Thymus (tissue), 11 donors: Measurements from ENCODE around the gene ZSWIM4. TPM values are rescaled to one million over a fixed set of nuclear protein-coding genes. Genes with fewer than 3 reads are reported as not detected.

Source experiments
- DNase-seq, 9 donors: peaks; one replicate each; pipeline ENCODE4 v3.0.0-alpha.2; 2013; ENCODE audit warnings: low spot score in 9 of 9, low read depth in 6 of 9, missing footprints in 1 of 9
- H3K27ac ChIP-seq, 2 donors: one replicate each; pipeline ENCODE4 v1.5.1; 2013; ENCODE audit warnings: control low read depth in 1 of 2, low read depth in 1 of 2, low read length in 1 of 2, mild to moderate bottlenecking in 1 of 2, moderate library complexity in 1 of 2
- H3K27me3 ChIP-seq, 2 donors: one replicate each; pipeline ENCODE4 v1.5.1; 2013; ENCODE audit warnings: low read length in 1 of 2; ENCODE audit not compliant: control insufficient read depth in 2 of 2, insufficient read depth in 1 of 2
- H3K36me3 ChIP-seq, 2 donors: one replicate each; pipeline ENCODE4 v1.5.1; 2013; ENCODE audit warnings: low read length in 1 of 2, mild to moderate bottlenecking in 1 of 2, moderate library complexity in 1 of 2; ENCODE audit not compliant: control insufficient read depth in 2 of 2, insufficient read depth in 2 of 2
- H3K4me1 ChIP-seq, 2 donors: one replicate each; pipeline ENCODE4 v1.5.1; 2013; ENCODE audit warnings: low read length in 2 of 2; ENCODE audit not compliant: control insufficient read depth in 2 of 2, insufficient read depth in 2 of 2
- H3K4me3 ChIP-seq, 2 donors: one replicate each; pipeline ENCODE4 v1.5.1; 2013; ENCODE audit warnings: low read length in 2 of 2, control low read depth in 1 of 2, mild to moderate bottlenecking in 1 of 2
- H3K9me3 ChIP-seq, 2 donors: one replicate each; pipeline ENCODE4 v1.5.1; 2013; ENCODE audit warnings: low read length in 1 of 2, mild to moderate bottlenecking in 1 of 2; ENCODE audit not compliant: control insufficient read depth in 2 of 2, insufficient read depth in 1 of 2
- WGBS: extraction: QIAGEN DNeasy Blood & Tissue Kit; methylation state at CpG from one replicate; pipeline ENCODE4 v1.1.7; 2013; 5-methylcytosine and 5-hydroxymethylcytosine counted together
- polyA plus RNA-seq: library from polyadenylated mRNA; stranded (reverse); fragments of 200-250 nt; gene quantifications from one replicate; pipeline ENCODE4 v1.2.3, GENCODE V29; 2013
- total RNA-seq: library from RNA; stranded (reverse); fragments of 120-200 nt; gene quantifications from one replicate; pipeline ENCODE4 v1.2.4, GENCODE V29; 2013
- donor health status: healthy.

The ZSWIM4 gene
- total and polyA plus RNA-seq, 2 donors, result 1.7 to 3.3 TPM

- Histone ChIP-seq H3K27me3 (peaks cover 0 to 26% of the 10 kb centered on the region in 2 donors), H3K4me3 (no peak overlapping the region), H3K27ac (no peak overlapping the region), H3K36me3 (no peaks in the 10 kb centered on the region), H3K9me3 (peaks cover 0 to 10% of the 10 kb centered on the region in 2 donors), H3K4me1 (peaks cover 20 to 63% of the 10 kb centered on the region in 2 donors)
- peak in 1 of 9 donors; percentile 54 for DNase-seq
- 95% methylated on average over 4 of the region's 4 CpGs for whole genome bisulfite sequencing
Measured at GRCh38 chr19:13870873-13871272, 75.6 kb downstream of the ZSWIM4 start.

DNA sequence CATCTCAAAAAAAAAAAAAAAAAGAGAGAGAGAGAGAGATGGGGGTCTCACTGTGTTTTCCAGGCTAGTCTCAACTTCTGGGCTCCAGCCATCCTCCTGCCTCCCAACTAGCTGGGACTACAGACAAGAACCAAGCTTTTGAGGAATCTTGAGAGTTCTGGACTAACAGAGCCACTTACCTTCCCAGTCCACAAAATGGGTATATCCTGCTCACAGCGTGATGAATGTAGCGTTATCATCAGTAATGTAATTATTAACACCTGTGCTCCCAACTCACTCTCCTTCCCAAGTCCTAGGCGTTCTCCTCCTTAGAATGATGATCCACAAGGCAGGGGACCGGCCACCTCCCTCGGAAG lies 77.1 kb downstream of the ZSWIM4 start:
- DNase-seq, result no peak
- Histone ChIP-seq H3K36me3 (no peaks in the 10 kb centered on the region), H3K9me3 (peaks cover 0 to 10% of the 10 kb centered on the region in 2 donors), H3K4me3 (peak overlapping the region; percentile 30 to 52), H3K27me3 (peaks cover 0 to 19% of the 10 kb centered on the region in 2 donors), H3K4me1 (peaks cover 15 to 54% of the 10 kb centered on the region in 2 donors), H3K27ac (no peak overlapping the region)
- WGBS, result 58% methylated on average over 5 of the region's 5 CpGs

- H3K4me3 ChIP-seq, result peak overlapping the region; percentile 30 to 52
- no peaks in the 10 kb centered on the region for H3K36me3 ChIP-seq
- peaks cover 0 to 17% of the 10 kb centered on the region in 2 donors for H3K27me3 ChIP-seq
- peaks cover 0 to 10% of the 10 kb centered on the region in 2 donors for H3K9me3 ChIP-seq
- DNase-seq, result peak in 3 of 9 donors; percentile 48 to 75 (median 56)
- no peak overlapping the region for H3K27ac ChIP-seq
- H3K4me1 ChIP-seq, result peaks cover 15 to 50% of the 10 kb centered on the region in 2 donors
- 3% methylated on average over 45 of the region's 45 CpGs for WGBS
Measured at GRCh38 chr19:13872695-13873389, 77.6 kb downstream of the ZSWIM4 start.

- DNase-seq, result no peak
- H3K27ac ChIP-seq, result no peak overlapping the region
Measured at GRCh38 chr19:13873834-13874515, 78.7 kb downstream of the ZSWIM4 start.

DNA sequence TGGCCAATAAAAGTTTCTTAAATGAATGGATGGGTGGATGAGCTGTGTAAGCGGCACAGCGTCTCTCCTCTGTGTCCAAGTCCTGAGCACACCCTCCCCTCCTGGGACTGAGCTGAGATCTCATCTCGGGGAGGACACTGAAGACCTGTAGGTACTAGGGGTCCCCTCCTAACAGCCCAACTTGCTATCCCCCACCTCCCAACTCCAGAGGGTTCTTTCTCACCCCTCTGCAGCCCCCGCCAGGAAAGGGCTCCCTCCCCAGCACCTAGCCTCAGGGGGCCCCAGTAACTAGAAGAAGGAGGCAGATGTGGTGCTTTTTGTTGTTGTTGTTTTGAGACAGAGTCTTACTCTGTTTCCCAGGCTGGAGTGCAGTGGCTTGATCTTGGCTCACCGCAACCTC lies 80.6 kb downstream of the ZSWIM4 start:
- Histone ChIP-seq H3K27ac (no peak overlapping the region), H3K9me3 (peaks cover 0 to 3% of the 10 kb centered on the region in 2 donors), H3K4me3 (no peak overlapping the region), H3K27me3 (peaks cover 0 to 17% of the 10 kb centered on the region in 2 donors), H3K36me3 (no peaks in the 10 kb centered on the region), H3K4me1 (peaks cover 8 to 36% of the 10 kb centered on the region in 2 donors)
- 98% methylated on average over 5 of the region's 5 CpGs for WGBS
- no peak for DNase-seq

More at GRCh38 chr19:13873834-13874515, 78.7 kb downstream of the ZSWIM4 start:
- peaks cover 0 to 17% of the 10 kb centered on the region in 2 donors for H3K27me3 ChIP-seq
- 82% methylated on average over 35 of the region's 35 CpGs for WGBS
- H3K4me3 ChIP-seq, result no peak overlapping the region
- H3K9me3 ChIP-seq, result peaks cover 0 to 10% of the 10 kb centered on the region in 2 donors
- no peaks in the 10 kb centered on the region for H3K36me3 ChIP-seq
- peaks cover 7 to 40% of the 10 kb centered on the region in 2 donors for H3K4me1 ChIP-seq

GRCh38 chr19:13876834-13877233 lies 81.6 kb downstream of the ZSWIM4 start, which contains the start of gene NANOS3:
Gene NANOS3 (plus strand): TSS chr19:13877134. CDS start chr19:13877249, 115 bp downstream.
- Histone ChIP-seq H3K27me3 (peaks cover 0 to 17% of the 10 kb centered on the region in 2 donors), H3K36me3 (no peaks in the 10 kb centered on the region), H3K9me3 (peaks cover 0 to 3% of the 10 kb centered on the region in 2 donors), H3K4me3 (no peak within 1 kb of the TSS), H3K27ac (no peak within 1 kb of the TSS), H3K4me1 (peaks cover 18 to 39% of the 10 kb centered on the region in 2 donors)
- 80% methylated on average over 5 of the region's 5 CpGs for WGBS
- no peak for DNase-seq

- no peak for DNase-seq
- no peak overlapping the region for H3K4me3 ChIP-seq
- H3K9me3 ChIP-seq, result peaks cover 0 to 3% of the 10 kb centered on the region in 2 donors
- peaks cover 22 to 42% of the 10 kb centered on the region in 2 donors for H3K4me1 ChIP-seq
- 96% methylated on average over 27 of the region's 27 CpGs for WGBS
- peaks cover 0 to 17% of the 10 kb centered on the region in 2 donors for H3K27me3 ChIP-seq
- H3K36me3 ChIP-seq, result no peaks in the 10 kb centered on the region
- H3K27ac ChIP-seq, result no peak overlapping the region
Measured at GRCh38 chr19:13877303-13877702, 82.1 kb downstream of the ZSWIM4 start.

GRCh38 chr19:13880059-13881043 lies 85.1 kb downstream of the ZSWIM4 start:
- Histone ChIP-seq H3K27me3 (peaks cover 0 to 4% of the 10 kb centered on the region in 2 donors), H3K27ac (peak overlapping the region; percentile 26 to 67), H3K9me3 (peaks cover 0 to 5% of the 10 kb centered on the region in 2 donors), H3K4me1 (peaks cover 49 to 55% of the 10 kb centered on the region in 2 donors), H3K36me3 (no peaks in the 10 kb centered on the region), H3K4me3 (peak overlapping the region in 1 of 2 donors; percentile 8)
- WGBS, result 5% methylated on average over 34 of the region's 34 CpGs
- DNase-seq, result peak; percentile 86 to 98 (median 90)
